OCI-LY3 (cell line): Measurements from ENCODE around the gene PCNX1.

ENCODE experiments used
- CTCF ChIP-seq: fragments of 200-600, 300-600 bp; sonication (generic); IDR thresholded peaks from 2 replicates; pipeline ENCODE4 v1.5.1; 2014; ENCODE audit warnings: antibody characterized with exemption, low read length, low read depth
- EZH2phosphoT487 ChIP-seq: fragments of 200-600 bp; shearing (Covaris generic); IDR thresholded peaks from 2 replicates; pipeline ENCODE4 v1.6.1; 2018; ENCODE audit warnings: antibody characterized with exemption, mixed run types, low read depth

DNA sequence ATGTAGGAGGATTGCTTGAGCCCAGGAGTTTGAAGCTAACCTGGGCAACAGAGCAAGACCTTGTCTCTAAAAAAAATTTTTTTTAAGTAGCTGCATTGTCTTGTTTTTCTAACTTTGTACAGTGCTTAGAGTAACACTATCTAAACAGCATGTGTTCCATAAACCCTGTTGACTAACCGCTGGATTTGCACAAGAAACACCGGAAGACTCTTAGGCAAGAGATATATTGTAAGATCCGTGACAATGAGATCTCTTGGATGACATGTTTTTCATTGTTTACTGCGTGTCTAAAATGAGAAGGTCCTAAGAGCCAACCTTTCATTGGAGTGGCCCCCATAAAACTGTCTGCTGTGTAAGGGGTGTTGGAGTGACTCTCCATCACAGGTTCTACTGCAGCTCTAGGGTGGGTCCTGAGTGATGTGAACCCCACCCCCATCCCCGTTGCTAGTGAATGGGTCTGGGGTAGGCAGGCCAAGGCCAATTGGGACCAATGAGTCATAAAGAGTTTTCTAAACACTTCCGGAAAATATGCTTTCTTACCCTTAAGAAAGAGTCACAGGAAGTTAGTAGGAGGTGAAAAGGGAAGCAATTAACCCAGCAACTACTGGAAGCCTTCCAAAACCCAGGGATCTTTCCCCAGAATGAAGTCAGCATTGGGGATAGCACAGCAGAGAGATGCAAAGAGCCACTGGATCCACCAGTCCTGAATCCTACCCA lies 24.3 kb upstream of the PCNX1 start:
- no peak for TF ChIP-seq CTCF
- no peak for TF ChIP-seq EZH2phosphoT487
